CD8-positive, alpha-beta memory T cell (primary cell): ENCODE data around the gene CCN2. TPM values are rescaled to one million over a fixed set of nuclear protein-coding genes. Genes with fewer than 3 reads are reported as not detected.

Experiments
- CTCF ChIA-PET: fragments of 350-600 bp; sonication (Branson Sonifier 250); formaldehyde crosslinking; loops from one replicate; lab custom pipeline; 2021; ENCODE audit warnings: antibody characterized with exemption; lab: Charles Lee
- POLR2A ChIA-PET: fragments of 350-600 bp; sonication (Branson Sonifier 250); formaldehyde crosslinking; loops from one replicate; lab custom pipeline; 2021; ENCODE audit warnings: antibody characterized with exemption; lab: Charles Lee
- DNase-seq, 5 donors: peaks; one replicate each; pipeline versions ENCODE4 v3.0.0 to v3.0.0-alpha.2; 2020 to 2022; ENCODE audit warnings: mixed read lengths in 1 of 5
- H3K27ac ChIP-seq: one replicate; pipeline ENCODE4 v1.7.0; 2013; ENCODE audit warnings: low read depth, mild to moderate bottlenecking, low read length, moderate library complexity
- H3K27me3 ChIP-seq: 2 replicates; pipeline ENCODE4 v1.7.0; 2013; ENCODE audit warnings: low read length, mild to moderate bottlenecking; ENCODE audit not compliant: insufficient read depth, poor library complexity, severe bottlenecking
- H3K36me3 ChIP-seq: 2 replicates; pipeline ENCODE4 v1.7.0; 2013; ENCODE audit warnings: mild to moderate bottlenecking, low read length, moderate library complexity; ENCODE audit not compliant: insufficient read depth
- H3K4me1 ChIP-seq: 2 replicates; pipeline ENCODE4 v1.7.0; 2013; ENCODE audit warnings: mild to moderate bottlenecking, low read length, moderate library complexity; ENCODE audit not compliant: insufficient read depth
- H3K4me3 ChIP-seq: 2 replicates; pipeline ENCODE4 v1.7.0; 2013; ENCODE audit warnings: mild to moderate bottlenecking, low read length
- H3K9me3 ChIP-seq: 2 replicates; pipeline ENCODE4 v1.7.0; 2013; ENCODE audit warnings: mild to moderate bottlenecking, low read length
- H3K27ac Mint-ChIP-seq, 8 donors: one replicate each; pipeline ENCODE4 v1.8.0; 2020 to 2021; ENCODE audit warnings: mixed read lengths in 8 of 8, mild to moderate bottlenecking in 6 of 8, inconsistent platforms in 3 of 8, moderate library complexity in 3 of 8
- H3K27me3 Mint-ChIP-seq, 2 donors: one replicate each; pipeline ENCODE4 v1.8.0; 2020 to 2021; ENCODE audit warnings: mixed read lengths in 2 of 2, mild to moderate bottlenecking in 1 of 2, moderate library complexity in 1 of 2
- H3K36me3 Mint-ChIP-seq, 3 donors: one replicate each; pipeline ENCODE4 v1.8.0; 2020 to 2021; ENCODE audit warnings: mixed read lengths in 3 of 3, inconsistent platforms in 1 of 3, mild to moderate bottlenecking in 1 of 3
- H3K4me1 Mint-ChIP-seq, 3 donors: one replicate each; pipeline ENCODE4 v1.8.0; 2020 to 2021; ENCODE audit warnings: mixed read lengths in 3 of 3, inconsistent platforms in 1 of 3, mild to moderate bottlenecking in 1 of 3
- H3K4me3 Mint-ChIP-seq, 7 donors: one replicate each; pipeline ENCODE4 v1.8.0; 2020 to 2021; ENCODE audit warnings: mixed read lengths in 7 of 7, mild to moderate bottlenecking in 6 of 7, moderate library complexity in 4 of 7, inconsistent platforms in 2 of 7
- H3K9me3 Mint-ChIP-seq, 5 donors: one replicate each; pipeline ENCODE4 v1.8.0; 2020 to 2022; ENCODE audit warnings: mixed read lengths in 5 of 5, mild to moderate bottlenecking in 3 of 5, moderate library complexity in 2 of 5, inconsistent platforms in 1 of 5
- polyA plus RNA-seq: library from polyadenylated mRNA; unstranded; fragments of 300-500 nt; fragmentation: Illumina TruSeq; gene quantifications from one replicate; pipeline ENCODE4 v1.2.3, GENCODE V29; 2021
- total RNA-seq, 2 experiments: library from RNA; stranded (reverse); gene quantifications; one replicate each; pipeline ENCODE4 v1.2.3, GENCODE V29; 2021

CCN2 gene
- total and polyA plus RNA-seq, 3 experiments from 2014 or later: not detected

- H3K36me3 Mint-ChIP-seq: no peaks in the 10 kb centered on the region
- peaks cover 0 to 1% (median 0%) of the 10 kb centered on the region in 5 donors for H3K9me3 Mint-ChIP-seq
- CTCF ChIA-PET: no interaction called here
- POLR2A ChIA-PET: no interaction called here
- no peaks in the 10 kb centered on the region for H3K9me3 ChIP-seq
- no peak overlapping the region for H3K27ac Mint-ChIP-seq
- no peak overlapping the region for H3K27ac ChIP-seq
- H3K4me1 ChIP-seq: no peaks in the 10 kb centered on the region
- H3K27me3 Mint-ChIP-seq: peaks cover 40 to 72% of the 10 kb centered on the region in 2 donors
- no peaks in the 10 kb centered on the region for H3K36me3 ChIP-seq
- H3K4me3 ChIP-seq: no peak overlapping the region
- H3K4me3 Mint-ChIP-seq: peak overlapping the region; percentile 37 to 67 (median 54)
- peaks cover 21% of the 10 kb centered on the region for H3K27me3 ChIP-seq
- no peak for DNase-seq
- peaks cover 10 to 21% (median 14%) of the 10 kb centered on the region in 3 donors for H3K4me1 Mint-ChIP-seq
These were observed 531 bp upstream of the CCN2 start for GRCh38 chr6:131951576-131952230.

- Histone ChIP-seq H3K36me3 (no peaks in the 10 kb centered on the region), H3K27me3 (peaks cover 21% of the 10 kb centered on the region), H3K9me3 (no peaks in the 10 kb centered on the region), H3K4me3 (peak overlapping the region; percentile 12), H3K4me1 (no peaks in the 10 kb centered on the region), H3K27ac (no peak overlapping the region)
- H3K4me3 Mint-ChIP-seq: peak overlapping the region; percentile 38 to 91 (median 78)
- H3K4me1 Mint-ChIP-seq: peaks cover 10 to 21% (median 14%) of the 10 kb centered on the region in 3 donors
- H3K36me3 Mint-ChIP-seq: no peaks in the 10 kb centered on the region
- CTCF ChIA-PET: interaction anchor here (1.3 kb wide), 1 partner anchor 9 kb away, joined by 3 read pairs; no protein-coding TSS in a partner anchor
- peak overlapping the region in 1 of 8 donors; percentile 21 for H3K27ac Mint-ChIP-seq
- POLR2A ChIA-PET: no interaction called here
- no peak for DNase-seq
- H3K27me3 Mint-ChIP-seq: peaks cover 43 to 82% of the 10 kb centered on the region in 2 donors
- peaks cover 0 to 3% (median 0%) of the 10 kb centered on the region in 5 donors for H3K9me3 Mint-ChIP-seq
These were observed 1.0 kb downstream of the CCN2 start for GRCh38 chr6:131949909-131950766.

- POLR2A ChIA-PET: no interaction called here
These were observed 1.6 kb downstream of the CCN2 start for GRCh38 chr6:131949620-131949908.

GRCh38 chr6:131948692-131949619, 2.2 kb downstream of the CCN2 start:
- Histone ChIP-seq H3K27ac (no peak overlapping the region), H3K9me3 (no peaks in the 10 kb centered on the region), H3K4me3 (no peak overlapping the region), H3K36me3 (no peaks in the 10 kb centered on the region), H3K27me3 (peaks cover 21% of the 10 kb centered on the region), H3K4me1 (no peaks in the 10 kb centered on the region)
- H3K9me3 Mint-ChIP-seq: peaks cover 0 to 3% (median 0%) of the 10 kb centered on the region in 5 donors
- H3K27me3 Mint-ChIP-seq: peaks cover 43 to 73% of the 10 kb centered on the region in 2 donors
- POLR2A ChIA-PET: no interaction called here
- DNase-seq: no peak
- H3K36me3 Mint-ChIP-seq: no peaks in the 10 kb centered on the region
- peaks cover 10 to 21% (median 14%) of the 10 kb centered on the region in 3 donors for H3K4me1 Mint-ChIP-seq
- H3K4me3 Mint-ChIP-seq: peak overlapping the region in 5 of 7 donors; percentile 8 to 78 (median 65)
- no peak overlapping the region for H3K27ac Mint-ChIP-seq
- CTCF ChIA-PET: interaction anchor here (0.9 to 1.3 kb wide), 4 partner anchors 10 to 77 kb away, joined by 3 read pairs; no protein-coding TSS in a partner anchor

More at GRCh38 chr6:131949620-131949908, 1.6 kb downstream of the CCN2 start:
- no peak overlapping the region for H3K27ac Mint-ChIP-seq
- no peaks in the 10 kb centered on the region for H3K36me3 Mint-ChIP-seq
- H3K27me3 ChIP-seq: peaks cover 21% of the 10 kb centered on the region
- H3K27ac ChIP-seq: no peak overlapping the region
- H3K4me1 Mint-ChIP-seq: peaks cover 10 to 21% (median 14%) of the 10 kb centered on the region in 3 donors
- no peaks in the 10 kb centered on the region for H3K4me1 ChIP-seq
- H3K27me3 Mint-ChIP-seq: peaks cover 43 to 77% of the 10 kb centered on the region in 2 donors
- H3K4me3 ChIP-seq: no peak overlapping the region
- no peaks in the 10 kb centered on the region for H3K36me3 ChIP-seq
- peak overlapping the region in 6 of 7 donors; percentile 38 to 80 (median 74) for H3K4me3 Mint-ChIP-seq
- CTCF ChIA-PET: interaction anchor here (1.3 kb wide), 1 partner anchor 10 kb away, joined by 3 read pairs; no protein-coding TSS in a partner anchor
- peaks cover 0 to 3% (median 0%) of the 10 kb centered on the region in 5 donors for H3K9me3 Mint-ChIP-seq
- no peak for DNase-seq
- H3K9me3 ChIP-seq: no peaks in the 10 kb centered on the region

GRCh38 chr6:131947986-131948661, 3.0 kb downstream of the CCN2 start:
- H3K9me3 Mint-ChIP-seq: peaks cover 0 to 3% (median 0%) of the 10 kb centered on the region in 5 donors
- Histone ChIP-seq H3K4me1 (no peaks in the 10 kb centered on the region), H3K27ac (no peak overlapping the region), H3K4me3 (no peak overlapping the region), H3K36me3 (no peaks in the 10 kb centered on the region), H3K27me3 (peaks cover 21% of the 10 kb centered on the region), H3K9me3 (no peaks in the 10 kb centered on the region)
- DNase-seq: no peak
- peaks cover 40 to 67% of the 10 kb centered on the region in 2 donors for H3K27me3 Mint-ChIP-seq
- ChIA-PET POLR2A (no interaction called here), CTCF (interaction anchor here (0.9 to 1.3 kb wide), 3 partner anchors 11 to 78 kb away, joined by 3 read pairs; no protein-coding TSS in a partner anchor)
- H3K27ac Mint-ChIP-seq: no peak overlapping the region
- no peaks in the 10 kb centered on the region for H3K36me3 Mint-ChIP-seq
- no peak overlapping the region for H3K4me3 Mint-ChIP-seq
- peaks cover 10 to 21% (median 14%) of the 10 kb centered on the region in 3 donors for H3K4me1 Mint-ChIP-seq

GRCh38 chr6:131946992-131947955, 3.9 kb downstream of the CCN2 start:
- CTCF ChIA-PET: interaction anchor here (1.3 kb wide), 1 partner anchor 32 kb away, joined by 3 read pairs; no protein-coding TSS in a partner anchor
- Histone ChIP-seq H3K4me3 (no peak overlapping the region), H3K4me1 (no peaks in the 10 kb centered on the region), H3K9me3 (no peaks in the 10 kb centered on the region), H3K27me3 (peaks cover 19% of the 10 kb centered on the region), H3K27ac (no peak overlapping the region), H3K36me3 (no peaks in the 10 kb centered on the region)
- POLR2A ChIA-PET: no interaction called here
- H3K9me3 Mint-ChIP-seq: peaks cover 0 to 3% (median 0%) of the 10 kb centered on the region in 5 donors
- H3K27me3 Mint-ChIP-seq: peaks cover 34 to 58% of the 10 kb centered on the region in 2 donors
- no peak overlapping the region for H3K27ac Mint-ChIP-seq
- DNase-seq: no peak
- H3K4me1 Mint-ChIP-seq: peaks cover 10 to 21% (median 14%) of the 10 kb centered on the region in 3 donors
- no peak overlapping the region for H3K4me3 Mint-ChIP-seq
- no peaks in the 10 kb centered on the region for H3K36me3 Mint-ChIP-seq
